ENCODE measurements around the gene SLC16A14. TPM values are rescaled to one million over a fixed set of nuclear protein-coding genes. Genes with fewer than 3 reads are reported as not detected.

The SLC16A14 gene
- total RNA-seq, 1 experiment from 2014 or later, result 2.2 TPM

- intact Hi-C loops (cut with micrococcal nuclease; ENCODE audit: unreplicated experiment), result no loop called here
- ChIA-PET CTCF (no interaction called here), POLR2A (ENCODE audit: low non-redundant PET) (no interaction called here)
- no peaks in the 10 kb centered on the region for H3K27me3 ChIP-seq (replicated peaks; ENCODE audit: insufficient read depth, low read depth, low read length, poor library complexity)
- no peak for TF ChIP-seq EZH2 (IDR thresholded peaks at IDR 0.05; ENCODE audit: borderline replicate concordance, low read depth, low read length, poor library complexity, severe bottlenecking)
- TF ChIP-seq CTCF (conservative IDR thresholded peaks at IDR 0.05; ENCODE audit: low read depth, low read length), result no peak
- H3K27ac ChIP-seq (ENCODE audit: low read depth, low read length, poor library complexity, severe bottlenecking), result no peak overlapping the region
- H3K4me3 ChIP-seq (ENCODE audit: low read depth, low read length, poor library complexity, severe bottlenecking), result no peak overlapping the region
- no peak for DNase-seq (ENCODE audit: low spot score)
- H3K4me1 ChIP-seq (ENCODE audit: insufficient read depth, low read length, poor library complexity, severe bottlenecking), result no peaks in the 10 kb centered on the region
- no peaks in the 10 kb centered on the region for H3K9me3 ChIP-seq (ENCODE audit: low read depth, low read length, poor library complexity, severe bottlenecking)
- no peaks in the 10 kb centered on the region for H3K36me3 ChIP-seq (ENCODE audit: insufficient read depth, low read length, poor library complexity, severe bottlenecking)
- BruUV-seq (replicated peaks), result no TSS peak
Measured at GRCh38 chr2:230052299-230052698, 16.4 kb downstream of the SLC16A14 start.

- intact Hi-C loops (cut with micrococcal nuclease; ENCODE audit: unreplicated experiment), result no loop called here
- Histone ChIP-seq H3K4me1 (ENCODE audit: insufficient read depth, low read length, poor library complexity, severe bottlenecking) (no peaks in the 10 kb centered on the region), H3K27ac (ENCODE audit: low read depth, low read length, poor library complexity, severe bottlenecking) (no peak overlapping the region), H3K27me3 (replicated peaks; ENCODE audit: insufficient read depth, low read depth, low read length, poor library complexity) (no peaks in the 10 kb centered on the region), H3K4me3 (ENCODE audit: low read depth, low read length, poor library complexity, severe bottlenecking) (no peak overlapping the region), H3K9me3 (ENCODE audit: low read depth, low read length, poor library complexity, severe bottlenecking) (no peaks in the 10 kb centered on the region), H3K36me3 (ENCODE audit: insufficient read depth, low read length, poor library complexity, severe bottlenecking) (no peaks in the 10 kb centered on the region)
- TF ChIP-seq EZH2 (IDR thresholded peaks at IDR 0.05; ENCODE audit: borderline replicate concordance, low read depth, low read length, poor library complexity, severe bottlenecking) (no peak), CTCF (conservative IDR thresholded peaks at IDR 0.05; ENCODE audit: low read depth, low read length) (no peak)
- ChIA-PET POLR2A (ENCODE audit: low non-redundant PET) (no interaction called here), CTCF (no interaction called here)
- no TSS peak for BruUV-seq (replicated peaks)
- no peak for DNase-seq (ENCODE audit: low spot score)
Measured at GRCh38 chr2:230050136-230050535, 18.6 kb downstream of the SLC16A14 start.

GRCh38 chr2:230048010-230048671 lies 20.6 kb downstream of the SLC16A14 start:
- ChIA-PET CTCF (no interaction called here), POLR2A (ENCODE audit: low non-redundant PET) (interaction anchor here (0.6 kb wide), 1 partner anchor 28 kb away, joined by 3 read pairs; no protein-coding TSS in a partner anchor)
- no peak overlapping the region for H3K4me3 ChIP-seq (ENCODE audit: low read depth, low read length, poor library complexity, severe bottlenecking)
- no peaks in the 10 kb centered on the region for H3K36me3 ChIP-seq (ENCODE audit: insufficient read depth, low read length, poor library complexity, severe bottlenecking)
- no peak for TF ChIP-seq CTCF (conservative IDR thresholded peaks at IDR 0.05; ENCODE audit: low read depth, low read length)
- no peak for TF ChIP-seq EZH2 (IDR thresholded peaks at IDR 0.05; ENCODE audit: borderline replicate concordance, low read depth, low read length, poor library complexity, severe bottlenecking)
- no peaks in the 10 kb centered on the region for H3K27me3 ChIP-seq (replicated peaks; ENCODE audit: insufficient read depth, low read depth, low read length, poor library complexity)
- BruUV-seq (replicated peaks), result no TSS peak
- no peak for DNase-seq (ENCODE audit: low spot score)
- H3K9me3 ChIP-seq (ENCODE audit: low read depth, low read length, poor library complexity, severe bottlenecking), result no peaks in the 10 kb centered on the region
- no peaks in the 10 kb centered on the region for H3K4me1 ChIP-seq (ENCODE audit: insufficient read depth, low read length, poor library complexity, severe bottlenecking)
- intact Hi-C loops (cut with micrococcal nuclease; ENCODE audit: unreplicated experiment), result no loop called here
- no peak overlapping the region for H3K27ac ChIP-seq (ENCODE audit: low read depth, low read length, poor library complexity, severe bottlenecking)

All from A673 (cell line).